ENCODE measurements around the gene SIK2. TPM values are rescaled to one million over a fixed set of nuclear protein-coding genes. Genes with fewer than 3 reads are reported as not detected.

SIK2 gene
- total and polyA plus RNA-seq, 2 donors (not counting 1 experiment from before 2014, with no cell fraction given): 4.9 to 21.8 TPM

DNA sequence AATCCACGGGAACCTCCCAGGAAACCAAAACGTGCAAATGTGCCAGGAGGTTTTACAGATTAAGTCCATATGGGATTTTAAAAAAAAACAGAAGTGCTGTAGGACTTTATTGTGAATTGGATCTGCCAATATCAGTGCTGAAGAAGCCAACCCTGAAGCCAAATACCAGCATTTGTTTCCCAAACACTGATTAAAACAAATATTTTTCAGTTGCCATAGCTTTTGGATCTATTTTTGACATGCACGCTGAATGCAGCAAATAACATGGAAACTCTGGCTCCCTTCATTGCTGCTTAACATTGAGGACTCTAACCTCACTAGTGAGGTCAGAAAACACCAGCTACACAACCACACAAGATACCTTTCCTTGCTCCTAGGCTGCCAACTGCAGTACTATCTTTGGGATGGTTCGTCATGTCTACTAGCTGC lies 28.4 kb upstream of the SIK2 start:
- H3K4me1 ChIP-seq (ENCODE audit: control insufficient read depth in 2 of 2, insufficient read depth in 2 of 2, low read length in 2 of 2): no peaks in the 10 kb centered on the region
- no peaks in the 10 kb centered on the region for H3K36me3 ChIP-seq (replicated peaks in 1 of 2; ENCODE audit: control extremely low read depth in 1 of 2, control insufficient read depth in 1 of 2, extremely low read depth in 1 of 2, insufficient read depth in 2 of 2, low read length in 1 of 2)
- DNase-seq (no peak), ATAC-seq (ENCODE audit: low read depth) (no peak)
- intact Hi-C loops (cut with micrococcal nuclease): no loop called here
- no peaks in the 10 kb centered on the region for H4K20me1 ChIP-seq (ENCODE audit: control insufficient read depth, insufficient read depth, low read length, poor library complexity, severe bottlenecking)
- H3K27ac ChIP-seq (ENCODE audit: low read length in 2 of 2): no peak overlapping the region
- CTCF ChIA-PET: interaction anchor here (0.9 to 2.5 kb wide), 2 partner anchors 203 to 268 kb away, joined by 4 to 11 read pairs; no protein-coding TSS in a partner anchor
- POLR2A ChIA-PET: no interaction called here
- no peaks in the 10 kb centered on the region for H3K79me2 ChIP-seq (ENCODE audit: control insufficient read depth, insufficient read depth, low read length)
- TF ChIP-seq, protein P1, sequence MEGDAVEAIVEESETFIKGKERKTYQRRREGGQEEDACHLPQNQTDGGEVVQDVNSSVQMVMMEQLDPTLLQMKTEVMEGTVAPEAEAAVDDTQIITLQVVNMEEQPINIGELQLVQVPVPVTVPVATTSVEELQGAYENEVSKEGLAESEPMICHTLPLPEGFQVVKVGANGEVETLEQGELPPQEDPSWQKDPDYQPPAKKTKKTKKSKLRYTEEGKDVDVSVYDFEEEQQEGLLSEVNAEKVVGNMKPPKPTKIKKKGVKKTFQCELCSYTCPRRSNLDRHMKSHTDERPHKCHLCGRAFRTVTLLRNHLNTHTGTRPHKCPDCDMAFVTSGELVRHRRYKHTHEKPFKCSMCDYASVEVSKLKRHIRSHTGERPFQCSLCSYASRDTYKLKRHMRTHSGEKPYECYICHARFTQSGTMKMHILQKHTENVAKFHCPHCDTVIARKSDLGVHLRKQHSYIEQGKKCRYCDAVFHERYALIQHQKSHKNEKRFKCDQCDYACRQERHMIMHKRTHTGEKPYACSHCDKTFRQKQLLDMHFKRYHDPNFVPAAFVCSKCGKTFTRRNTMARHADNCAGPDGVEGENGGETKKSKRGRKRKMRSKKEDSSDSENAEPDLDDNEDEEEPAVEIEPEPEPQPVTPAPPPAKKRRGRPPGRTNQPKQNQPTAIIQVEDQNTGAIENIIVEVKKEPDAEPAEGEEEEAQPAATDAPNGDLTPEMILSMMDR (IDR thresholded peaks at IDR 0.05): no peak
- no peak for TF ChIP-seq EZH2 (IDR thresholded peaks at IDR 0.05; ENCODE audit: borderline replicate concordance, insufficient read depth, low read depth, low read length, poor library complexity, severe bottlenecking)
- 100% methylated on average over 1 of the region's 4 CpGs for WGBS (ENCODE audit: insufficient coverage)
- H3K27ac Mint-ChIP-seq: no peak overlapping the region
- no peaks in the 10 kb centered on the region for H3K9me3 ChIP-seq (ENCODE audit: control extremely low read depth in 1 of 3, control insufficient read depth in 2 of 3, insufficient read depth in 1 of 3, low read length in 2 of 3)
- H3K27me3 ChIP-seq (replicated peaks in 1 of 4; ENCODE audit: control extremely low read depth in 1 of 4, control insufficient read depth in 3 of 4, insufficient read depth in 4 of 4, low read length in 3 of 4): peaks cover 0 to 4% (median 0%) of the 10 kb centered on the region in 4 experiments
- peaks cover 14% of the 10 kb centered on the region for H3K27me3 Mint-ChIP-seq
- no peak overlapping the region for H3K4me3 ChIP-seq (ENCODE audit: control extremely low read depth in 1 of 5, extremely low read depth in 1 of 5, insufficient read depth in 1 of 5, low read depth in 2 of 5, low read length in 4 of 5)
- peak overlapping the region; percentile 47 for H2AFZ ChIP-seq (ENCODE audit: insufficient read depth, low read depth, low read length, poor library complexity, severe bottlenecking)
- H3K4me2 ChIP-seq (replicated peaks; ENCODE audit: low read depth, low read length, poor library complexity, severe bottlenecking): peak overlapping the region; percentile 48
- no peak overlapping the region for H3K9ac ChIP-seq (ENCODE audit: low read length)
- H3K4me3 Mint-ChIP-seq: no peak overlapping the region
- peaks cover 7% of the 10 kb centered on the region for H3K4me1 Mint-ChIP-seq
- H3K9me3 Mint-ChIP-seq (ENCODE audit: insufficient read depth): no peaks in the 10 kb centered on the region

DNA sequence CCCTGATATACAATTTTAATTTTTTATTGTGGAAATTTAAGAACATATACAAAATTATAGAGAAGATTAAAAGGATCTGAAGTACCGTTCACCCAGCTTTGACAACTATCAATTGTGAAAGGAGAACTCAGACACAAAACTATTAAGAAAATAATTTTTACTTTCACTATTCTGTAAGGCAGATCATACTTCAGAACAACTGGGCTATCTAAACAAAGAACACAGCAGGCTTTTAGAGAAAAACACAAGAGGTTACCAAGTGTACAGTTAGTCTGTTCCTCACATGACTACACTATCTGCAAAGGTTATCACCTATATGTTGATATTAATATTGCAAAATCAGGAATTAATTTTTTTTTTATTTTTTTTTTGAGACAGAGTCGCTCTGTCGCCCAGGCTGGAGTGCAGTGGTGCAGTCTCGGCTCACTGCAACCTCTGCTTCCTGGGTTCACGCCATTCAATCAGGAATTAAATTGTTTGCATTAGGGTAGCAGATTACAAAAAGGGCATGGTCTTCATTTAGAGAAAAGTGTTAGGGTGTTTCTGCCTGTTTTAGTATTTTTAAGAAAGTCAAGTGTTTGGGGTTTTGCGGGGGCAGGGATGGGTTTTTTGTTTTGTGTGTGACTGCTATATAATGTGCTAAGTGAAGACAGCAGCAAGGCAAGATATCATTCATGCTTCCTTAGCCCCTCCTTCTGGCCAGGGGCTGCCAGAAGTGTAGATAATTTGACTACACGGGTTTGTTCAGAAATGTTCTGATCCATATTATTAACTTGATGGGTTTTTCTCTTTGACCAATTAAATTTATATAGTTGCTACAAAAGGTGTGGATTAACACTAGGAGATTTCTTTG lies 27.6 kb upstream of the SIK2 start:
- H3K9me3 Mint-ChIP-seq (ENCODE audit: insufficient read depth): no peaks in the 10 kb centered on the region
- intact Hi-C loops (cut with micrococcal nuclease): no loop called here
- no peaks in the 10 kb centered on the region for H3K4me1 ChIP-seq (ENCODE audit: control insufficient read depth in 2 of 2, insufficient read depth in 2 of 2, low read length in 2 of 2)
- peaks cover 7% of the 10 kb centered on the region for H3K4me1 Mint-ChIP-seq
- peak overlapping the region in 3 of 5 experiments; percentile 3 to 10 (median 10) for H3K4me3 ChIP-seq (ENCODE audit: control extremely low read depth in 1 of 5, extremely low read depth in 1 of 5, insufficient read depth in 1 of 5, low read depth in 2 of 5, low read length in 4 of 5)
- peak overlapping the region; percentile 48 for H3K4me2 ChIP-seq (replicated peaks; ENCODE audit: low read depth, low read length, poor library complexity, severe bottlenecking)
- H3K9me3 ChIP-seq (ENCODE audit: control extremely low read depth in 1 of 3, control insufficient read depth in 2 of 3, insufficient read depth in 1 of 3, low read length in 2 of 3): no peaks in the 10 kb centered on the region
- no peaks in the 10 kb centered on the region for H3K36me3 ChIP-seq (replicated peaks in 1 of 2; ENCODE audit: control extremely low read depth in 1 of 2, control insufficient read depth in 1 of 2, extremely low read depth in 1 of 2, insufficient read depth in 2 of 2, low read length in 1 of 2)
- peak; percentile 33 for ATAC-seq (ENCODE audit: low read depth)
- peaks cover 0 to 4% (median 0%) of the 10 kb centered on the region in 4 experiments for H3K27me3 ChIP-seq (replicated peaks in 1 of 4; ENCODE audit: control extremely low read depth in 1 of 4, control insufficient read depth in 3 of 4, insufficient read depth in 4 of 4, low read length in 3 of 4)
- H4K20me1 ChIP-seq (ENCODE audit: control insufficient read depth, insufficient read depth, low read length, poor library complexity, severe bottlenecking): no peaks in the 10 kb centered on the region
- no peak for TF ChIP-seq EZH2 (IDR thresholded peaks at IDR 0.05; ENCODE audit: borderline replicate concordance, insufficient read depth, low read depth, low read length, poor library complexity, severe bottlenecking)
- TF ChIP-seq, protein P1 (IDR thresholded peaks at IDR 0.05): no peak
- no peak overlapping the region for H3K9ac ChIP-seq (ENCODE audit: low read length)
- ChIA-PET CTCF (interaction anchor here (0.9 kb wide), 1 partner anchor 202 kb away, joined by 4 read pairs; no protein-coding TSS in a partner anchor), POLR2A (no interaction called here)
- H3K79me2 ChIP-seq (ENCODE audit: control insufficient read depth, insufficient read depth, low read length): no peaks in the 10 kb centered on the region
- no peak overlapping the region for H3K27ac ChIP-seq (ENCODE audit: low read length in 2 of 2)
- peak overlapping the region; percentile 72 for H3K4me3 Mint-ChIP-seq
- H3K27me3 Mint-ChIP-seq: peaks cover 14% of the 10 kb centered on the region
- no peak overlapping the region for H3K27ac Mint-ChIP-seq
- H2AFZ ChIP-seq (ENCODE audit: insufficient read depth, low read depth, low read length, poor library complexity, severe bottlenecking): peak overlapping the region; percentile 47
- 85% methylated on average over 5 of the region's 7 CpGs for WGBS (ENCODE audit: insufficient coverage)
- DNase-seq: no peak
